ENCODE results near the gene PDE3A.

Gene PDE3A

GRCh38 chr12:20696181-20696905 is 328.0 kb downstream of the PDE3A start:
- Histone ChIP-seq H4K20me1 (ENCODE audit: control insufficient read depth, insufficient read depth, low read depth, low read length) (no peaks in the 10 kb centered on the region), H3K36me3 (ENCODE audit: control insufficient read depth, low read length) (no peaks in the 10 kb centered on the region), H3F3A (ENCODE audit: control insufficient read depth, insufficient read depth) (no peaks in the 10 kb centered on the region), H3K27me3 (ENCODE audit: control insufficient read depth, low read length) (no peaks in the 10 kb centered on the region), H3K9me3 (ENCODE audit: control insufficient read depth, insufficient read depth, low read length) (no peaks in the 10 kb centered on the region), H3K9me2 (replicated peaks; ENCODE audit: control insufficient read depth, low read length) (no peaks in the 10 kb centered on the region), H3K4me2 (ENCODE audit: low read length) (no peak overlapping the region), H3K27ac (ENCODE audit: low read depth, low read length) (no peak overlapping the region), H3K4me3 (ENCODE audit: low read length) (no peak overlapping the region), H3K4me1 (ENCODE audit: control insufficient read depth, low read length) (no peaks in the 10 kb centered on the region), H3K79me2 (ENCODE audit: control insufficient read depth, low read length) (no peaks in the 10 kb centered on the region)
- TF ChIP-seq EZH2phosphoT487 (IDR thresholded peaks at IDR 0.05; ENCODE audit: borderline replicate concordance, low read length): no peak
- no peak for TF ChIP-seq CTCF (IDR thresholded peaks at IDR 0.05; ENCODE audit: low read depth, low read length, poor library complexity, severe bottlenecking)

- no peak for TF ChIP-seq CTCF (IDR thresholded peaks at IDR 0.05; ENCODE audit: low read depth, low read length, poor library complexity, severe bottlenecking)
- no peak for TF ChIP-seq EZH2phosphoT487 (IDR thresholded peaks at IDR 0.05; ENCODE audit: borderline replicate concordance, low read length)
- Histone ChIP-seq H3K79me2 (ENCODE audit: control insufficient read depth, low read length) (no peaks in the 10 kb centered on the region), H3K27ac (ENCODE audit: low read depth, low read length) (no peak overlapping the region), H3K36me3 (ENCODE audit: control insufficient read depth, low read length) (no peaks in the 10 kb centered on the region), H3K4me1 (ENCODE audit: control insufficient read depth, low read length) (no peaks in the 10 kb centered on the region), H3K27me3 (ENCODE audit: control insufficient read depth, low read length) (no peaks in the 10 kb centered on the region), H3K4me2 (ENCODE audit: low read length) (no peak overlapping the region), H3K9me3 (ENCODE audit: control insufficient read depth, insufficient read depth, low read length) (no peaks in the 10 kb centered on the region), H3K9me2 (replicated peaks; ENCODE audit: control insufficient read depth, low read length) (no peaks in the 10 kb centered on the region), H3K4me3 (ENCODE audit: low read length) (no peak overlapping the region), H3F3A (ENCODE audit: control insufficient read depth, insufficient read depth) (no peaks in the 10 kb centered on the region), H4K20me1 (ENCODE audit: control insufficient read depth, insufficient read depth, low read depth, low read length) (no peaks in the 10 kb centered on the region)
These were observed 332.8 kb downstream of the PDE3A start for GRCh38 chr12:20701106-20701505.

- H3K79me2 ChIP-seq (ENCODE audit: control insufficient read depth, low read length): no peaks in the 10 kb centered on the region
- no peaks in the 10 kb centered on the region for H4K20me1 ChIP-seq (ENCODE audit: control insufficient read depth, insufficient read depth, low read depth, low read length)
- H3K9me3 ChIP-seq (ENCODE audit: control insufficient read depth, insufficient read depth, low read length): no peaks in the 10 kb centered on the region
- no peaks in the 10 kb centered on the region for H3K4me1 ChIP-seq (ENCODE audit: control insufficient read depth, low read length)
- H3K4me2 ChIP-seq (ENCODE audit: low read length): no peak overlapping the region
- no peaks in the 10 kb centered on the region for H3K9me2 ChIP-seq (replicated peaks; ENCODE audit: control insufficient read depth, low read length)
- no peaks in the 10 kb centered on the region for H3K36me3 ChIP-seq (ENCODE audit: control insufficient read depth, low read length)
- TF ChIP-seq CTCF (IDR thresholded peaks at IDR 0.05; ENCODE audit: low read depth, low read length, poor library complexity, severe bottlenecking) (no peak), EZH2phosphoT487 (IDR thresholded peaks at IDR 0.05; ENCODE audit: borderline replicate concordance, low read length) (no peak)
- H3K4me3 ChIP-seq (ENCODE audit: low read length): no peak overlapping the region
- H3F3A ChIP-seq (ENCODE audit: control insufficient read depth, insufficient read depth): no peaks in the 10 kb centered on the region
- no peaks in the 10 kb centered on the region for H3K27me3 ChIP-seq (ENCODE audit: control insufficient read depth, low read length)
- H3K27ac ChIP-seq (ENCODE audit: low read depth, low read length): no peak overlapping the region
These were observed 336.5 kb downstream of the PDE3A start for GRCh38 chr12:20704860-20705259.

All from DOHH2 (cell line).